Peyer's patch (tissue), 4 donors: Measurements from ENCODE around the gene CDK5R1. TPM values are rescaled to one million over a fixed set of nuclear protein-coding genes. Genes with fewer than 3 reads are reported as not detected.

ENCODE experiments used
- DNase-seq, 3 donors: peaks; one replicate each; pipeline ENCODE4 v3.0.0-alpha.2; 2017 to 2019
- H3K27ac ChIP-seq, 4 donors: fragments of 200-600 bp; sonication (generic); one replicate each; pipeline ENCODE4 v1.5.1; 2016 to 2019
- H3K27me3 ChIP-seq, 2 donors: fragments of 200-600 bp; sonication (generic); one replicate each; pipeline ENCODE4 v1.5.1; 2019
- H3K36me3 ChIP-seq, 3 donors: fragments of 200-600 bp; sonication (generic); one replicate each; pipeline ENCODE4 v1.5.1; 2016 to 2019
- H3K4me1 ChIP-seq, 4 donors: fragments of 200-600 bp; sonication (generic); one replicate each; pipeline ENCODE4 v1.5.1; 2016 to 2019
- H3K4me3 ChIP-seq, 4 donors: fragments of 200-600 bp; sonication (generic); 1 replicate in 3 of 4; 2 replicates in 1 of 4; pipeline ENCODE4 v1.5.1; 2016 to 2019; ENCODE audit warnings: mild to moderate bottlenecking in 1 of 4
- H3K9me3 ChIP-seq, 4 donors: fragments of 200-600 bp; sonication (generic); one replicate each; pipeline ENCODE4 v1.5.1; 2016 to 2019; ENCODE audit warnings: mild to moderate bottlenecking in 1 of 4
- POLR2A ChIP-seq, 2 donors: fragments of 450-650 bp; IDR thresholded peaks; one replicate each; pipeline ENCODE4 v1.5.1; 2017; ENCODE audit warnings: antibody characterized with exemption in 2 of 2, mild to moderate bottlenecking in 2 of 2, moderate library complexity in 2 of 2
- total RNA-seq, 4 donors: library from RNA; depleted of rRNA; stranded (reverse); fragments of >200 nt; gene quantifications; one replicate each; pipeline ENCODE4 v1.1.0, GENCODE V29; 2016
- TF ChIP-seq, protein P1 (sequence below), 6 experiments: fragments of 450-650 bp in 4 of 6; fragments of 200-600 bp in 2 of 6; sonication (generic) in 1 of 6; IDR thresholded peaks; one replicate each; pipeline ENCODE4 v1.5.1; 2017 to 2019; ENCODE audit warnings: antibody characterized with exemption in 6 of 6, mild to moderate bottlenecking in 3 of 6, moderate library complexity in 1 of 6

CDK5R1 gene
- total RNA-seq, 4 donors from 2014 or later = 0.88 to 1.9 (median 1.2) TPM; not detected in 1

- Histone ChIP-seq H3K27ac (peak overlapping the region; percentile 60 to 83 (median 74)), H3K9me3 (no peaks in the 10 kb centered on the region), H3K4me3 (peak overlapping the region; percentile 54 to 86 (median 73)), H3K27me3 (no peaks in the 10 kb centered on the region), H3K36me3 (peaks cover 0 to 8% (median 0%) of the 10 kb centered on the region in 3 donors), H3K4me1 (peaks cover 0 to 9% (median 6%) of the 10 kb centered on the region in 4 donors)
- TF ChIP-seq, protein P1, sequence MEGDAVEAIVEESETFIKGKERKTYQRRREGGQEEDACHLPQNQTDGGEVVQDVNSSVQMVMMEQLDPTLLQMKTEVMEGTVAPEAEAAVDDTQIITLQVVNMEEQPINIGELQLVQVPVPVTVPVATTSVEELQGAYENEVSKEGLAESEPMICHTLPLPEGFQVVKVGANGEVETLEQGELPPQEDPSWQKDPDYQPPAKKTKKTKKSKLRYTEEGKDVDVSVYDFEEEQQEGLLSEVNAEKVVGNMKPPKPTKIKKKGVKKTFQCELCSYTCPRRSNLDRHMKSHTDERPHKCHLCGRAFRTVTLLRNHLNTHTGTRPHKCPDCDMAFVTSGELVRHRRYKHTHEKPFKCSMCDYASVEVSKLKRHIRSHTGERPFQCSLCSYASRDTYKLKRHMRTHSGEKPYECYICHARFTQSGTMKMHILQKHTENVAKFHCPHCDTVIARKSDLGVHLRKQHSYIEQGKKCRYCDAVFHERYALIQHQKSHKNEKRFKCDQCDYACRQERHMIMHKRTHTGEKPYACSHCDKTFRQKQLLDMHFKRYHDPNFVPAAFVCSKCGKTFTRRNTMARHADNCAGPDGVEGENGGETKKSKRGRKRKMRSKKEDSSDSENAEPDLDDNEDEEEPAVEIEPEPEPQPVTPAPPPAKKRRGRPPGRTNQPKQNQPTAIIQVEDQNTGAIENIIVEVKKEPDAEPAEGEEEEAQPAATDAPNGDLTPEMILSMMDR (IDR thresholded peaks at IDR 0.05) = no peak
- TF ChIP-seq POLR2A (IDR thresholded peaks at IDR 0.05) = no peak
- DNase-seq = peak; percentile 67 to 84 (median 83)
These were observed 587 bp upstream of the CDK5R1 start for GRCh38 chr17:32486111-32486700.

GRCh38 chr17:32487473-32488176 lies 832 bp downstream of the CDK5R1 start:
- Histone ChIP-seq H3K27ac (peak overlapping the region; percentile 15 to 83 (median 77)), H3K36me3 (no peaks in the 10 kb centered on the region)

DNA sequence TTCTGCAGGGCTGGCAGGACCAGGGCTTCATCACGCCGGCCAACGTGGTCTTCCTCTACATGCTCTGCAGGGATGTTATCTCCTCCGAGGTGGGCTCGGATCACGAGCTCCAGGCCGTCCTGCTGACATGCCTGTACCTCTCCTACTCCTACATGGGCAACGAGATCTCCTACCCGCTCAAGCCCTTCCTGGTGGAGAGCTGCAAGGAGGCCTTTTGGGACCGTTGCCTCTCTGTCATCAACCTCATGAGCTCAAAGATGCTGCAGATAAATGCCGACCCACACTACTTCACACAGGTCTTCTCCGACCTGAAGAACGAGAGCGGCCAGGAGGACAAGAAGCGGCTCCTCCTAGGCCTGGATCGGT lies 1.4 kb downstream of the CDK5R1 start:
- no peaks in the 10 kb centered on the region for H3K9me3 ChIP-seq
- H3K36me3 ChIP-seq = no peaks in the 10 kb centered on the region
- TF ChIP-seq POLR2A (IDR thresholded peaks at IDR 0.05) = no peak
- TF ChIP-seq, protein P1 (IDR thresholded peaks at IDR 0.05) = no peak
- no peaks in the 10 kb centered on the region for H3K27me3 ChIP-seq
- peak overlapping the region in 2 of 4 donors; percentile 48 to 82 for H3K27ac ChIP-seq
- H3K4me3 ChIP-seq = peak overlapping the region; percentile 54 to 86 (median 73)
- peak in 1 of 3 donors; percentile 40 for DNase-seq
- H3K4me1 ChIP-seq = peaks cover 0 to 23% (median 10%) of the 10 kb centered on the region in 4 donors

More at GRCh38 chr17:32487473-32488176, 832 bp downstream of the CDK5R1 start:
- no peak for TF ChIP-seq POLR2A (IDR thresholded peaks at IDR 0.05)
- TF ChIP-seq, protein P1 (IDR thresholded peaks at IDR 0.05) = no peak
- H3K9me3 ChIP-seq = no peaks in the 10 kb centered on the region
- DNase-seq = peak; percentile 53 to 76 (median 63)
- no peaks in the 10 kb centered on the region for H3K27me3 ChIP-seq
- peaks cover 0 to 18% (median 8%) of the 10 kb centered on the region in 4 donors for H3K4me1 ChIP-seq
- peak overlapping the region; percentile 54 to 86 (median 73) for H3K4me3 ChIP-seq

DNA sequence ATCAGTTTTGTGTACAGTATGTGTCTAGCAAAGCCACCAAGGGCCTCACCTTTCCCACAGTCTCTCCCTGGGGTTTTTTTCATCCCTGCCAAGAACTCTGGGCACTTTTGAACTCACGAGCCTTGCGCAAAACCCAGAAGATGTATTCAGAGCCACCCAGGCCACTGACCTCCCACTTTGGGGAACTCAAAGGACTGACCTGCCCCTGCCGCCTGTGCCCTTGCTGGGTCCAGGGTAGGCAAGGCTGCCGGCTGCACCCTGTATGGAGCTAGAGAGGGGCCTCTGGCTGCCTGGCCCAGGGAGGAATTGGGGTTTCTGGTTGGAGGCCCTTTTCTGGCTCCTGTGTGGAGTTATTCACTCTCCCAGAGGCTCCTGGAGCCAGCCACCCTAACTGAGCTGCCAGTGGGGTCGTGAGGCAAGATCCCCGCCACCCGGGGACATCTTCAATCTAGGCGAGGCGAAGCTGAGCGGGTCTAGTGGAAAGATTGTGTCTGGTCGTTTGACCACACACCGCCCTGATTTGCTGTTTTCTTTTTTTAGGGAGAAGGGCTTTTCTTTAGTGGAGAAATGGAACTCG lies 1.9 kb downstream of the CDK5R1 start:
- peaks cover 0 to 28% (median 11%) of the 10 kb centered on the region in 4 donors for H3K4me1 ChIP-seq

More for the DNA sequence above, 1.9 kb downstream of the CDK5R1 start:
- Histone ChIP-seq H3K27ac (peak overlapping the region in 2 of 4 donors; percentile 48 to 82), H3K27me3 (no peaks in the 10 kb centered on the region), H3K4me3 (peak overlapping the region in 2 of 4 donors; percentile 2 to 84), H3K36me3 (no peaks in the 10 kb centered on the region), H3K9me3 (no peaks in the 10 kb centered on the region)
- TF ChIP-seq, protein P1 (IDR thresholded peaks at IDR 0.05) = no peak
- no peak for TF ChIP-seq POLR2A (IDR thresholded peaks at IDR 0.05)
- peak in 1 of 3 donors; percentile 47 for DNase-seq
